ENCODE results near the gene SCRG1.

The SCRG1 gene

GRCh38 chr4:173424899-173425805 lies 26.2 kb upstream of the SCRG1 start:
- no peak overlapping the region for H3K4me3 ChIP-seq (ENCODE audit: low read depth, low read length)
- DNase-seq (ENCODE audit: low read depth): peak; percentile 73
- no peak for TF ChIP-seq CTCF (conservative IDR thresholded peaks at IDR 0.05; ENCODE audit: low read depth, low read length)

DNA sequence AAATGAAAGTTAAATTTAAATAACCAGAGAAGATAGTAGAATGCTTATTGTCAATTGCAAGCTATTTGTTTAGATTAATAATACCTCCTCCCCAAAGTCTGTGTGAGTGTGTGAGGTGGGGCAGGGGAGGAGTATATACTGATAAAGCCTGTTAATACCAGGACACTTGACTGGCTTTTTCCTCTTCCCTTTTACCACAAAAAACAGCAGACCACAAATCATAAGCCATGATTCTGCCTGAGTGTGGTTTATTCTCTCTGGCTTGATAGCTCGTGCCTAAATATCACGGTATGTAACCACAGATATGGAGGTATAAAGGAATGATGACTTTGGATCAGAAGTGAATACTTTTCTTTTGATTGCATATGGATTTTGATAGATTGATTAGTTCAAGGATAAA lies 21.9 kb upstream of the SCRG1 start:
- DNase-seq (ENCODE audit: low read depth): no peak
- no peak overlapping the region for H3K4me3 ChIP-seq (ENCODE audit: low read depth, low read length)
- TF ChIP-seq CTCF (conservative IDR thresholded peaks at IDR 0.05; ENCODE audit: low read depth, low read length): no peak

GRCh38 chr4:173420324-173420752 lies 21.4 kb upstream of the SCRG1 start:
- no peak overlapping the region for H3K4me3 ChIP-seq (ENCODE audit: low read depth, low read length)
- TF ChIP-seq CTCF (conservative IDR thresholded peaks at IDR 0.05; ENCODE audit: low read depth, low read length): peak; percentile 46
- DNase-seq (ENCODE audit: low read depth): peak; percentile 43

DNA sequence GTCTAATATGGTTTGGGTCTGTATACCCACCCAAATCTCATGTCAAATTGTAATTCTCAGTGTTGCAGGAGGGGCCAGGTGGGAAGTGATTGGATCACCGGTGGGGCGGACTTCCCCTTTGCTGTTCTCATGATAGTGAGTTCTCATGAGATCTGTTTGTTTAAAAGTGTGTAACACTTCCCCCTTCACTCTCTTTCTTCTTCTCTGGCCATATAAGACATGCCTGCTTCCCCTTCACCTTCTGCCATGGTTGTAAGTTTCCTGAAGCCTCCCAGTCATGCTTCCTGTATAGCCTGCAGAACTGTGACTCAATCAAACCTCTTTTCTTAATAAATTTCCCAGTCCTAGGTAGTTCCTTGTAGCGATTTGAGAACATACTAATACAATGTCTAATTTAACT lies 19.7 kb upstream of the SCRG1 start:
- DNase-seq (ENCODE audit: low read depth): no peak
- TF ChIP-seq CTCF (conservative IDR thresholded peaks at IDR 0.05; ENCODE audit: low read depth, low read length): no peak
- H3K4me3 ChIP-seq (ENCODE audit: low read depth, low read length): no peak overlapping the region

GRCh38 chr4:173417833-173418232 lies 18.9 kb upstream of the SCRG1 start:
- no peak for DNase-seq (ENCODE audit: low read depth)
- TF ChIP-seq CTCF (conservative IDR thresholded peaks at IDR 0.05; ENCODE audit: low read depth, low read length): no peak
- no peak overlapping the region for H3K4me3 ChIP-seq (ENCODE audit: low read depth, low read length)

DNA sequence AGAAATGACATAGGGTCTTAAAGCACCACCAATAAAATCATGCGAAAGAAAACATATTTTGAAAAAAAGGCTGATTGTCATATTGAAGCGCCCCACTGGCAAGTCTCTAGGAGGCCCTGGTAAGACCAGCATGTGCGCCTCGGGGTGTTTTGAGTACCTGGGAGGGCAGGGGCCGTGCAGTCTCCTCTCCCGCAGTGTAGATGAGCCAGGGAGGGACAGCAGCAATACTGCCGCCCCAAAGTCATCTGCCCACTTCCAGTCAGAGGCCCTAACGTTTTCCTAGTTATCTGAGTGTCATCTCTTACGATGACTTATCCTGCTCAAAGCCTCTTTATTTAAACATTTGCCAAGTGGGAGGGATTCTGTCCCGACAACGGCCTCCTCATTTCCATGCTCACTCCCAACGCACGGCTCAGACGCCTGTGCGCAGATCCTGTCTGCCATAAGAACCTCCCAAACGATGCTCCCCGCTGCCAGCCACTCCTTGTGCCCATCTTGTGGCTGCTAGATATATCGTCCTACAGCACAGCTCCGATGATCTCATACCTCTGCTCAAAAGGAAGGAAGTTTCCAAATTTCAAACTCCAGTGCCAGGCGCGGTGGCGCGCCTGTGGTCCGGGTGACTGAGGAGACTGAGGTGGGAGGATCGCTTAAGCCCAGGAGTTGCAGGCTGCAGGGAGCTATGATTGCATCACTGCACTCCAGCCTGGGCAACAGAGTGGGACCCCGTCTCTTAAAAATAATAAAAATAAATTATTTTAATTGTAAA lies 17.2 kb upstream of the SCRG1 start:
- H3K4me3 ChIP-seq (ENCODE audit: low read depth, low read length): no peak overlapping the region
- TF ChIP-seq CTCF (conservative IDR thresholded peaks at IDR 0.05; ENCODE audit: low read depth, low read length): no peak

More for the DNA sequence above, 17.2 kb upstream of the SCRG1 start:
- no peak for DNase-seq (ENCODE audit: low read depth)
